ENCODE measurements around the gene TRIM2.

- TF ChIP-seq CTCF (IDR thresholded peaks at IDR 0.05) (no peak), POLR2A (IDR thresholded peaks at IDR 0.05) (no peak)
These were observed 87.3 kb downstream of the TRIM2 start for GRCh38 chr4:153291562-153291961.

All from heart left ventricle (tissue), 13 donors.